Fibroblast of lung (primary cell): ENCODE measurements around the gene LARGE2. TPM values are rescaled to one million over a fixed set of nuclear protein-coding genes. Genes with fewer than 3 reads are reported as not detected.

ENCODE experiments used
- DNase-seq, 2 donors: peaks; one replicate each; pipeline versions ENCODE4 v3.0.0 to v3.0.0-alpha.2; 2010; ENCODE audit warnings: low read depth in 2 of 2
- H2AFZ ChIP-seq: 2 replicates; pipeline ENCODE4 v1.5.1; 2012; ENCODE audit warnings: low read length, control low read depth, inconsistent platforms
- H3K27ac ChIP-seq: 2 replicates; pipeline ENCODE4 v1.5.1; 2011; ENCODE audit warnings: low read length, control low read depth; ENCODE audit not compliant: insufficient read depth
- H3K27me3 ChIP-seq: 2 replicates; pipeline ENCODE4 v1.5.1; 2011; ENCODE audit warnings: mild to moderate bottlenecking, low read length; ENCODE audit not compliant: control insufficient read depth, insufficient read depth
- H3K36me3 ChIP-seq: 2 replicates; pipeline ENCODE4 v1.5.1; 2011; ENCODE audit warnings: low read length; ENCODE audit not compliant: control insufficient read depth, insufficient read depth
- H3K4me1 ChIP-seq: 2 replicates; pipeline ENCODE4 v1.5.1; 2011; ENCODE audit warnings: low read length; ENCODE audit not compliant: control insufficient read depth, insufficient read depth; ENCODE audit errors: extremely low read depth
- H3K4me2 ChIP-seq: 2 replicates; pipeline ENCODE4 v1.5.1; 2011; ENCODE audit warnings: low read length, control low read depth; ENCODE audit not compliant: insufficient read depth; ENCODE audit errors: extremely low read depth
- H3K4me3 ChIP-seq, 4 experiments: fragments of 200-600 bp in 1 of 4; sonication (generic) in 1 of 4; replicated peaks in 1 of 4; 2 replicates each; pipeline ENCODE4 v1.5.1; 2011 to 2016; ENCODE audit warnings: low read length in 4 of 4, low read depth in 3 of 4, mild to moderate bottlenecking in 3 of 4, control low read depth in 2 of 4, inconsistent platforms in 1 of 4, mixed read lengths in 1 of 4; ENCODE audit not compliant: insufficient read depth in 1 of 4; ENCODE audit errors: control extremely low read depth in 1 of 4
- H3K79me2 ChIP-seq: 2 replicates; pipeline ENCODE4 v1.5.1; 2012; ENCODE audit warnings: mild to moderate bottlenecking, low read length, inconsistent platforms; ENCODE audit not compliant: control insufficient read depth, insufficient read depth
- H3K9ac ChIP-seq: 2 replicates; pipeline ENCODE4 v1.5.1; 2011; ENCODE audit warnings: mild to moderate bottlenecking, low read length, control low read depth; ENCODE audit not compliant: insufficient read depth
- H3K9me3 ChIP-seq: 2 replicates; pipeline ENCODE4 v1.5.1; 2012; ENCODE audit warnings: low read depth, low read length; ENCODE audit not compliant: control insufficient read depth, insufficient read depth
- H4K20me1 ChIP-seq: 2 replicates; pipeline ENCODE4 v1.5.1; 2011; ENCODE audit warnings: low read length; ENCODE audit not compliant: control insufficient read depth, insufficient read depth; ENCODE audit errors: extremely low read depth
- CTCF ChIP-seq, 2 donors: IDR thresholded peaks in 1 of 2; conservative IDR thresholded peaks in 1 of 2; 1 replicate in 1 of 2; 2 replicates in 1 of 2; pipeline ENCODE4 v1.5.1; 2011 to 2012; ENCODE audit warnings: low read length in 2 of 2, control low read depth in 1 of 2, inconsistent platforms in 1 of 2, low read depth in 1 of 2, mild to moderate bottlenecking in 1 of 2
- EZH2 ChIP-seq: IDR thresholded peaks from 2 replicates; pipeline ENCODE4 v1.5.1; 2012; ENCODE audit warnings: low read length, control low read depth, mild to moderate bottlenecking; ENCODE audit errors: missing control alignments
- polyA plus RNA-seq, 2 donors: library from polyadenylated mRNA; depleted of rRNA in 1 of 2; stranded (reverse) in 1 of 2; unstranded in 1 of 2; fragments of >200 nt; gene quantifications; 2 replicates each; pipeline ENCODE4 v1.2.1, GENCODE V29; 2011 to 2012; ENCODE audit warnings: missing spikeins in 1 of 2
- total RNA-seq: library from RNA; depleted of rRNA; stranded (reverse); fragments of >200 nt; gene quantifications from 2 replicates; pipeline ENCODE4 v1.2.1, GENCODE V29; 2014

LARGE2 gene
- total and polyA plus RNA-seq, 2 donors (not counting 1 experiment from before 2014, with no cell fraction given) = not detected

- peak in 1 of 2 donors; percentile 47 for DNase-seq
- TF ChIP-seq CTCF (conservative IDR thresholded peaks at IDR 0.05 in 1 of 2, IDR thresholded peaks at IDR 0.05 in 1 of 2; ENCODE audit: low read depth in 1 of 2, low read length in 2 of 2) (no peak), EZH2 (no peak)
- H3K36me3 ChIP-seq = peaks cover 1% of the 10 kb centered on the region
These were observed 52.4 kb downstream of the LARGE2 start for GRCh38 chr11:45974806-45975205.

More at GRCh38 chr11:45974806-45975205, 52.4 kb downstream of the LARGE2 start:
- no peak overlapping the region for H3K4me2 ChIP-seq
- no peaks in the 10 kb centered on the region for H3K9me3 ChIP-seq
- H3K27me3 ChIP-seq = no peaks in the 10 kb centered on the region
- H2AFZ ChIP-seq = no peak overlapping the region
- peaks cover 3% of the 10 kb centered on the region for H3K4me1 ChIP-seq
- H3K9ac ChIP-seq = no peak overlapping the region
- H3K79me2 ChIP-seq = no peaks in the 10 kb centered on the region
- no peak overlapping the region for H3K27ac ChIP-seq
- H3K4me3 ChIP-seq = no peak overlapping the region
- H4K20me1 ChIP-seq = no peaks in the 10 kb centered on the region

Other genes with a start within 250 kb of the LARGE2 start
- gene SLC35C1, start 117.5 kb upstream of the LARGE2 start, total RNA-seq = 10.4 and 11.8 TPM in 2 replicates
- gene SLC35C1, start 117.5 kb upstream of the LARGE2 start, polyA plus RNA-seq = 6.7 and 6.9 TPM in 2 replicates
- 17.5 and 21.5 TPM in 2 replicates for gene CRY2, start 75.2 kb upstream of the LARGE2 start, total RNA-seq
- 8.3 and 8.4 TPM in 2 replicates for gene CRY2, start 75.2 kb upstream of the LARGE2 start, polyA plus RNA-seq
- gene MAPK8IP1, start 37.0 kb upstream of the LARGE2 start, total RNA-seq = 6.6 and 7.4 TPM in 2 replicates
- 3.8 and 5.7 TPM in 2 replicates for gene MAPK8IP1, start 37.0 kb upstream of the LARGE2 start, polyA plus RNA-seq
- 0.77 and 0.83 TPM in 2 replicates for gene FREY1, start 15.4 kb upstream of the LARGE2 start, total RNA-seq
- 0.11 TPM in 1 of 2 replicates, not detected in the other for gene FREY1, start 15.4 kb upstream of the LARGE2 start, polyA plus RNA-seq
- gene PEX16, start 4.8 kb upstream of the LARGE2 start, total RNA-seq = 31.8 and 44.4 TPM in 2 replicates
- 11.0 and 13.8 TPM in 2 replicates for gene PEX16, start 4.8 kb upstream of the LARGE2 start, polyA plus RNA-seq
- 13.6 and 21.0 TPM in 2 replicates for gene PHF21A, start 198.8 kb downstream of the LARGE2 start, total RNA-seq
- gene PHF21A, start 198.8 kb downstream of the LARGE2 start, polyA plus RNA-seq = 17.0 and 18.5 TPM in 2 replicates